Fibroblast of mammary gland (primary cell): Measurements from ENCODE around the gene PITX1.

Source experiments
- DNase-seq: peaks from one replicate; pipeline ENCODE4 v3.0.0-alpha.2; 2010; ENCODE audit warnings: low read depth
- H3K4me3 ChIP-seq: 2 replicates; pipeline ENCODE4 v1.5.1; 2011; ENCODE audit warnings: low read depth, mild to moderate bottlenecking, low read length, moderate library complexity; ENCODE audit not compliant: control insufficient read depth
- CTCF ChIP-seq: conservative IDR thresholded peaks from 2 replicates; pipeline ENCODE4 v1.5.1; 2011; ENCODE audit warnings: low read depth, low read length, inconsistent platforms; ENCODE audit not compliant: control insufficient read depth, insufficient read depth

The PITX1 gene

GRCh38 chr5:135062216-135063055 lies 28.4 kb upstream of the PITX1 start:
- DNase-seq: no peak
- TF ChIP-seq CTCF: no peak
- no peak overlapping the region for H3K4me3 ChIP-seq

GRCh38 chr5:135061001-135061400 lies 27.0 kb upstream of the PITX1 start:
- no peak for DNase-seq
- H3K4me3 ChIP-seq: no peak overlapping the region
- TF ChIP-seq CTCF: no peak

GRCh38 chr5:135060021-135060420 lies 26.0 kb upstream of the PITX1 start:
- no peak overlapping the region for H3K4me3 ChIP-seq
- TF ChIP-seq CTCF: no peak
- no peak for DNase-seq

GRCh38 chr5:135059000-135059923 lies 25.2 kb upstream of the PITX1 start:
- no peak for TF ChIP-seq CTCF
- no peak overlapping the region for H3K4me3 ChIP-seq
- DNase-seq: no peak

- no peak for TF ChIP-seq CTCF
- no peak overlapping the region for H3K4me3 ChIP-seq
- DNase-seq: no peak
Observed at GRCh38 chr5:135058331-135058732, 24.3 kb upstream of the PITX1 start.

GRCh38 chr5:135057233-135057632 lies 23.2 kb upstream of the PITX1 start:
- no peak overlapping the region for H3K4me3 ChIP-seq
- TF ChIP-seq CTCF: no peak
- no peak for DNase-seq
